Neural cell (in vitro differentiated cells): ENCODE data around the gene AKAP6.

Source experiments
- EP300 ChIP-seq: fragments of 450-650 bp; conservative IDR thresholded peaks from 2 replicates; pipeline ENCODE4 v1.6.1; 2014; ENCODE audit warnings: antibody characterized with exemption, mild to moderate bottlenecking, moderate library complexity; ENCODE audit not compliant: poor library complexity, severe bottlenecking
- EZH2 ChIP-seq: fragments of 200-600, 300-800 bp; shearing (Covaris generic), sonication (generic); IDR thresholded peaks from 2 replicates; pipeline ENCODE4 v1.6.1; 2014; ENCODE audit warnings: antibody characterized with exemption, low read length, borderline replicate concordance, mild to moderate bottlenecking; ENCODE audit not compliant: insufficient read depth, poor library complexity, severe bottlenecking
- POLR2AphosphoS5 ChIP-seq: IDR thresholded peaks from 2 replicates; pipeline ENCODE4 v1.6.1; 2012
- REST ChIP-seq: IDR thresholded peaks from 2 replicates; pipeline ENCODE4 v1.6.1; 2012; ENCODE audit warnings: borderline replicate concordance
- SMC3 ChIP-seq: fragments of 450-650 bp; conservative IDR thresholded peaks from 2 replicates; pipeline ENCODE4 v1.6.1; 2014; ENCODE audit warnings: antibody characterized with exemption, mild to moderate bottlenecking, moderate library complexity; ENCODE audit not compliant: poor library complexity
- TF ChIP-seq, protein P1 (sequence below): fragments of 450-650 bp; IDR thresholded peaks from 2 replicates; pipeline ENCODE4 v1.5.1; 2014; ENCODE audit warnings: antibody characterized with exemption, mild to moderate bottlenecking, moderate library complexity; ENCODE audit not compliant: poor library complexity, severe bottlenecking

DNA sequence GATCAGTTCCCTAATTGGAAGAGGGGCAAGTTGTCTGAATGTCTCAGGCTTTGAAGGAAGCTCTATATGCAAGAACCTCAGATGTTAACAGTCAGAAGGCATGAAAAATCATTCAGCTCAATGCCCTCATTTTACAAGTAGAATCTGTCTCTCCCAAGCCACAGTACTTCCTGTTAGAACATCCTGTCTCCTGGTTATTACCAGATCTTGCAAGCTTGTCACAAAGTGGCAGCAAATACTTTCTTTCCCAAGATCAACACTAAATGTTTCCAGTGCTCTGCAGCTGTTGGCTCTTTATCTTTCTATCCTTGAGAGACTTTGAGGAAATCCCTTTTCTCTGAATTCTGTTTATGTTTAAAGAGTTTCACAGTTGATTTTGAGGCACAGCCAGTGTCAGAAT, 235.5 kb downstream of the AKAP6 start:
- TF ChIP-seq, protein P1, sequence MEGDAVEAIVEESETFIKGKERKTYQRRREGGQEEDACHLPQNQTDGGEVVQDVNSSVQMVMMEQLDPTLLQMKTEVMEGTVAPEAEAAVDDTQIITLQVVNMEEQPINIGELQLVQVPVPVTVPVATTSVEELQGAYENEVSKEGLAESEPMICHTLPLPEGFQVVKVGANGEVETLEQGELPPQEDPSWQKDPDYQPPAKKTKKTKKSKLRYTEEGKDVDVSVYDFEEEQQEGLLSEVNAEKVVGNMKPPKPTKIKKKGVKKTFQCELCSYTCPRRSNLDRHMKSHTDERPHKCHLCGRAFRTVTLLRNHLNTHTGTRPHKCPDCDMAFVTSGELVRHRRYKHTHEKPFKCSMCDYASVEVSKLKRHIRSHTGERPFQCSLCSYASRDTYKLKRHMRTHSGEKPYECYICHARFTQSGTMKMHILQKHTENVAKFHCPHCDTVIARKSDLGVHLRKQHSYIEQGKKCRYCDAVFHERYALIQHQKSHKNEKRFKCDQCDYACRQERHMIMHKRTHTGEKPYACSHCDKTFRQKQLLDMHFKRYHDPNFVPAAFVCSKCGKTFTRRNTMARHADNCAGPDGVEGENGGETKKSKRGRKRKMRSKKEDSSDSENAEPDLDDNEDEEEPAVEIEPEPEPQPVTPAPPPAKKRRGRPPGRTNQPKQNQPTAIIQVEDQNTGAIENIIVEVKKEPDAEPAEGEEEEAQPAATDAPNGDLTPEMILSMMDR, result no peak
- no peak for TF ChIP-seq REST
- no peak for TF ChIP-seq EZH2
- TF ChIP-seq SMC3, result no peak
- TF ChIP-seq EP300, result no peak
- TF ChIP-seq POLR2AphosphoS5, result no peak
